Measurements from ENCODE around the gene PRPF6.

The PRPF6 gene

GRCh38 chr20:64035933-64036345, 55.0 kb downstream of the PRPF6 start, which contains the start of gene C20orf204:
TSS of gene C20orf204 (plus strand) at chr20:64036182. CDS start at chr20:64036324, 142 bp downstream.
- no peak within 1 kb of the TSS for H3K27ac ChIP-seq
- H3K27me3 ChIP-seq: peaks cover 0 to 57% of the 10 kb centered on the region in 2 donors
- no peaks in the 10 kb centered on the region for H3K9me3 ChIP-seq
- no peak for DNase-seq
- TF ChIP-seq, protein P1, sequence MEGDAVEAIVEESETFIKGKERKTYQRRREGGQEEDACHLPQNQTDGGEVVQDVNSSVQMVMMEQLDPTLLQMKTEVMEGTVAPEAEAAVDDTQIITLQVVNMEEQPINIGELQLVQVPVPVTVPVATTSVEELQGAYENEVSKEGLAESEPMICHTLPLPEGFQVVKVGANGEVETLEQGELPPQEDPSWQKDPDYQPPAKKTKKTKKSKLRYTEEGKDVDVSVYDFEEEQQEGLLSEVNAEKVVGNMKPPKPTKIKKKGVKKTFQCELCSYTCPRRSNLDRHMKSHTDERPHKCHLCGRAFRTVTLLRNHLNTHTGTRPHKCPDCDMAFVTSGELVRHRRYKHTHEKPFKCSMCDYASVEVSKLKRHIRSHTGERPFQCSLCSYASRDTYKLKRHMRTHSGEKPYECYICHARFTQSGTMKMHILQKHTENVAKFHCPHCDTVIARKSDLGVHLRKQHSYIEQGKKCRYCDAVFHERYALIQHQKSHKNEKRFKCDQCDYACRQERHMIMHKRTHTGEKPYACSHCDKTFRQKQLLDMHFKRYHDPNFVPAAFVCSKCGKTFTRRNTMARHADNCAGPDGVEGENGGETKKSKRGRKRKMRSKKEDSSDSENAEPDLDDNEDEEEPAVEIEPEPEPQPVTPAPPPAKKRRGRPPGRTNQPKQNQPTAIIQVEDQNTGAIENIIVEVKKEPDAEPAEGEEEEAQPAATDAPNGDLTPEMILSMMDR (IDR thresholded peaks at IDR 0.05): no peak
- peaks cover 0 to 34% (median 18%) of the 10 kb centered on the region in 4 donors for H3K4me1 ChIP-seq
- H3K36me3 ChIP-seq: peaks cover 15 to 44% (median 41%) of the 10 kb centered on the region in 3 donors
- no peak within 1 kb of the TSS for H3K4me3 ChIP-seq
- intact Hi-C loops (cut with DNase I; ENCODE audit: low total_unique reads): no loop called here

DNA sequence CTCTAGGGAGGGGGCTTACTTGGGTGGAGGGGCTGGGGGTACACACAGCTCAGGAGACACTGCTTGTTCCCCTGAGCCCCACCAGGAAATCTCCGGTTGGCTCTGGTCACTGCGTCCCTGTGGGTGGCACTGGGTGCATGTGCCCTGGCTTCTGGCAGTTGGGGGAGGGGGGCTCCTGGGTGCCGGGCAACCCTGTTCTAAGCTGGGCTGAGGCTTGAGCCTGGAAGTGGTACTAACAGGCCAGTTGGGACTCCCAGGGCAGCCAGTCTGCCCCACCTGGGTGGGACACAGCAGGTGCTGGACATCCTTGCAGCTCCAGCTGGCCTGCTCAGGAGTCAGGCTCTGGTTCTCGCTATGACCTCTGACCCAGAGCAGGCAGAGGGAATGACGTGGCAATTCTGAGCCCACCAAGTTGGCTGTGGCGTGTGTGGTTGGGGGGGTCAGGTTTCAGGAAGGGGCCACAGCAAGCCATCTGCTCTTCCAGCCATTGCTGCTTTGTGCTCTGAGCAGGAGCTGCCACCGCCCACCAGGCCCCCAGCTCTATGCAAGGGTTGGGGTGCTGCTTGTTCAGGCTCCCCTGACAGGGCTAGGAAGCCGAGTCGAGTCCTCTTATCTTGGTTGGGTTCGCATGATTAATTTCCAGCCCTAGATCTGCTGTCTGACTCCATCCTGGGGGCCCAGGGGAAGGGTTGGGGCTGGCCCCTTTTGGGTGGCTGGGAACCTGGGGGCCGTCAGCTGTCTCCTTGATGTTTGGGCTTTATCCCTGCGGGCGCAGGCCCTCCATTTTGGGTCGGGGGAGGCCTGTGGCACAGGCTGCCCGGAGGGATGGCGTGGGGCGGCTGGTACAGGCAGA, 55.6 kb downstream of the PRPF6 start:
- Histone ChIP-seq H3K27ac (no peak overlapping the region), H3K27me3 (peaks cover 0 to 63% of the 10 kb centered on the region in 2 donors), H3K4me3 (no peak overlapping the region), H3K9me3 (no peaks in the 10 kb centered on the region), H3K4me1 (peaks cover 0 to 37% (median 19%) of the 10 kb centered on the region in 4 donors), H3K36me3 (peaks cover 12 to 38% (median 34%) of the 10 kb centered on the region in 3 donors)
- DNase-seq: no peak
- intact Hi-C loops (cut with DNase I; ENCODE audit: low total_unique reads): no loop called here
- TF ChIP-seq, protein P1 (IDR thresholded peaks at IDR 0.05): no peak

- no peak for DNase-seq
- no peak overlapping the region for H3K4me3 ChIP-seq
- H3K27ac ChIP-seq: no peak overlapping the region
- peaks cover under 1 to 69% of the 10 kb centered on the region in 2 donors for H3K27me3 ChIP-seq
- intact Hi-C loops (cut with DNase I; ENCODE audit: low total_unique reads): no loop called here
- no peaks in the 10 kb centered on the region for H3K9me3 ChIP-seq
- H3K36me3 ChIP-seq: peaks cover 6 to 32% (median 29%) of the 10 kb centered on the region in 3 donors
- TF ChIP-seq, protein P1 (IDR thresholded peaks at IDR 0.05): no peak
- H3K4me1 ChIP-seq: peaks cover 0 to 43% (median 25%) of the 10 kb centered on the region in 4 donors
Observed at GRCh38 chr20:64037199-64037497, 56.2 kb downstream of the PRPF6 start.

GRCh38 chr20:64037498-64038213, 56.7 kb downstream of the PRPF6 start:
- H3K27me3 ChIP-seq: peaks cover 3 to 74% of the 10 kb centered on the region in 2 donors
- DNase-seq: no peak
- no peak overlapping the region for H3K27ac ChIP-seq
- peaks cover 0 to 47% (median 29%) of the 10 kb centered on the region in 4 donors for H3K4me1 ChIP-seq
- peak overlapping the region in 1 of 2 donors; percentile 51 for H3K4me3 ChIP-seq
- peaks cover under 1 to 27% (median 24%) of the 10 kb centered on the region in 3 donors for H3K36me3 ChIP-seq
- TF ChIP-seq, protein P1 (IDR thresholded peaks at IDR 0.05): no peak
- intact Hi-C loops (cut with DNase I; ENCODE audit: low total_unique reads): loop anchor here (2.0 kb wide), 1 partner anchor 87 kb away; no protein-coding TSS in a partner anchor
- no peaks in the 10 kb centered on the region for H3K9me3 ChIP-seq

- DNase-seq: no peak
- intact Hi-C loops (cut with DNase I; ENCODE audit: low total_unique reads): loop anchor here (2.0 kb wide), 1 partner anchor 87 kb away; no protein-coding TSS in a partner anchor
- Histone ChIP-seq H3K4me3 (peak overlapping the region; percentile 31 to 51), H3K9me3 (no peaks in the 10 kb centered on the region), H3K27ac (no peak overlapping the region), H3K27me3 (peaks cover 3 to 76% of the 10 kb centered on the region in 2 donors), H3K36me3 (peaks cover 0 to 22% (median 18%) of the 10 kb centered on the region in 3 donors), H3K4me1 (peaks cover 0 to 47% (median 29%) of the 10 kb centered on the region in 4 donors)
- TF ChIP-seq, protein P1 (IDR thresholded peaks at IDR 0.05): no peak
Observed at GRCh38 chr20:64038224-64038564, 57.3 kb downstream of the PRPF6 start.
